CD4-positive, alpha-beta T cell treated with Interleukin-17A for 4 hours (primary cell): Measurements from ENCODE around the gene SNED1.

ENCODE experiments used
- DNase-seq: peaks from one replicate; pipeline ENCODE4 v3.0.0-alpha.2; 2020; ENCODE audit warnings: mixed read lengths

Gene SNED1

GRCh38 chr2:241133436-241133820, 135.0 kb downstream of the SNED1 start:
- no peak for DNase-seq

GRCh38 chr2:241134711-241135110, 136.3 kb downstream of the SNED1 start:
- no peak for DNase-seq

- DNase-seq: no peak
Observed at GRCh38 chr2:241135737-241136136, 137.3 kb downstream of the SNED1 start.

- DNase-seq: no peak
Observed at GRCh38 chr2:241136191-241136590, 137.8 kb downstream of the SNED1 start.

GRCh38 chr2:241136661-241137260, 138.3 kb downstream of the SNED1 start:
- no peak for DNase-seq

- no peak for DNase-seq
Observed at GRCh38 chr2:241137276-241138190, 139.1 kb downstream of the SNED1 start.

GRCh38 chr2:241138471-241138870, 140.1 kb downstream of the SNED1 start:
- DNase-seq: no peak

GRCh38 chr2:241139531-241140444, 141.4 kb downstream of the SNED1 start:
- DNase-seq: no peak

GRCh38 chr2:241140445-241140840, 142.0 kb downstream of the SNED1 start:
- DNase-seq: no peak

- no peak for DNase-seq
Observed at GRCh38 chr2:241141214-241141770, 142.9 kb downstream of the SNED1 start.

GRCh38 chr2:241142063-241142462, 143.6 kb downstream of the SNED1 start:
- no peak for DNase-seq

- DNase-seq: no peak
Observed at GRCh38 chr2:241142593-241142992, 144.2 kb downstream of the SNED1 start.
